ENCODE measurements around the gene IGSF23. TPM values are rescaled to one million over a fixed set of nuclear protein-coding genes. Genes with fewer than 3 reads are reported as not detected.

IGSF23 gene
- total and polyA plus RNA-seq, 2 of the 13 experiments (the other 11 are each of a cell fraction or from before 2014, with no cell fraction given) = 2.3 to 8.8 TPM

GRCh38 chr19:44580366-44580895, 32.9 kb upstream of the IGSF23 start:
- no peak for FAIRE-seq
- intact Hi-C loops (cut with micrococcal nuclease; ENCODE audit: unreplicated experiment) = no loop called here

GRCh38 chr19:44581288-44581687, 32.1 kb upstream of the IGSF23 start:
- 46% methylated on average over 2 of the region's 2 CpGs for WGBS (ENCODE audit: low lambda C conversion rate)
- no peak for DNase-seq (ENCODE audit: low spot score)
- FAIRE-seq = no peak
- ChIA-PET CTCF (ENCODE audit: low intra/inter-chr PET ratio, low total read pairs) (no interaction called here), POLR2A (interaction anchor here (2.2 kb wide), 1 partner anchor 10 kb away, joined by 5 read pairs; no protein-coding TSS in a partner anchor)
- no peak overlapping the region for H3K4me3 ChIP-seq (replicated peaks in 1 of 3; ENCODE audit: insufficient read depth in 1 of 3, low read depth in 2 of 3, low read length in 3 of 3)
- no peak for ATAC-seq
- intact Hi-C loops (cut with micrococcal nuclease; ENCODE audit: unreplicated experiment) (no loop called here), in situ Hi-C loops (cut with HindIII; ENCODE audit: extremely low pct_ligation_motif_present, low pct_unique_long_range_greater_than_20kb) (no loop called here)
- TF ChIP-seq ZFYVE20 (CRISPR knock-in tag; IDR thresholded peaks at IDR 0.05; ENCODE audit: borderline replicate concordance, low read depth) = no peak
- TF ChIP-seq ZNF124 (CRISPR knock-in tag; IDR thresholded peaks at IDR 0.05) = no peak
- TF ChIP-seq TOPORS (CRISPR knock-in tag; IDR thresholded peaks at IDR 0.05) = no peak
- TF ChIP-seq ZMYM3 (CRISPR knock-in tag; IDR thresholded peaks at IDR 0.05) = peak; percentile 49; the same call in 1 of the 2 replicates
- TF ChIP-seq PPARG (CRISPR knock-in tag; conservative IDR thresholded peaks at IDR 0.05) = no peak
- H3K36me3 ChIP-seq (replicated peaks in 1 of 2; ENCODE audit: control insufficient read depth in 1 of 2, insufficient read depth in 2 of 2, low read length in 2 of 2) = no peaks in the 10 kb centered on the region
- no peak overlapping the region for H3K4me2 ChIP-seq (ENCODE audit: low read depth, low read length)
- BruUV-seq (replicated peaks) = no TSS peak
- H3K9me3 ChIP-seq (ENCODE audit: low read length) = no peaks in the 10 kb centered on the region
- no peaks in the 10 kb centered on the region for H4K20me1 ChIP-seq (ENCODE audit: insufficient read depth, low read length)
- H3K27me3 ChIP-seq (ENCODE audit: control insufficient read depth in 1 of 2, insufficient read depth in 2 of 2, low read length in 2 of 2) = no peaks in the 10 kb centered on the region
- H3K9ac ChIP-seq (ENCODE audit: insufficient read depth, low read depth, low read length) = no peak overlapping the region
- peaks cover 33% of the 10 kb centered on the region for H3K4me1 ChIP-seq (ENCODE audit: insufficient read depth, low read length)
- no peaks in the 10 kb centered on the region for H3K79me2 ChIP-seq (ENCODE audit: insufficient read depth, low read length)
- no peak overlapping the region for H3K27ac ChIP-seq (ENCODE audit: extremely low read length, insufficient read depth, low read length)
- H2AFZ ChIP-seq (ENCODE audit: low read length) = no peak overlapping the region

More at GRCh38 chr19:44580366-44580895, 32.9 kb upstream of the IGSF23 start:
- 8% methylated on average over 2 of the region's 11 CpGs for WGBS (ENCODE audit: low lambda C conversion rate)
- no peaks in the 10 kb centered on the region for H3K36me3 ChIP-seq (replicated peaks in 1 of 2; ENCODE audit: control insufficient read depth in 1 of 2, insufficient read depth in 2 of 2, low read length in 2 of 2)
- H3K4me2 ChIP-seq (ENCODE audit: low read depth, low read length) = no peak overlapping the region
- no peak overlapping the region for H3K4me3 ChIP-seq (replicated peaks in 1 of 3; ENCODE audit: insufficient read depth in 1 of 3, low read depth in 2 of 3, low read length in 3 of 3)
- no peak for ATAC-seq
- ChIA-PET CTCF (ENCODE audit: low intra/inter-chr PET ratio, low total read pairs) (no interaction called here), POLR2A (interaction anchor here (2.2 kb wide), 1 partner anchor 9 kb away, joined by 5 read pairs; no protein-coding TSS in a partner anchor)
- peaks cover 30% of the 10 kb centered on the region for H3K4me1 ChIP-seq (ENCODE audit: insufficient read depth, low read length)
- TF ChIP-seq HNRNPK (IDR thresholded peaks at IDR 0.05; ENCODE audit: low read depth, low read length, poor library complexity, severe bottlenecking) (no peak), ZNF660 (CRISPR knock-in tag; IDR thresholded peaks at IDR 0.05; ENCODE audit: borderline replicate concordance, low read depth) (no peak), ZMYM2 (CRISPR knock-in tag; IDR thresholded peaks at IDR 0.05) (no peak)
- no peaks in the 10 kb centered on the region for H3K79me2 ChIP-seq (ENCODE audit: insufficient read depth, low read length)
- H3K27me3 ChIP-seq (ENCODE audit: control insufficient read depth in 1 of 2, insufficient read depth in 2 of 2, low read length in 2 of 2) = no peaks in the 10 kb centered on the region
- no peak overlapping the region for H3K27ac ChIP-seq (ENCODE audit: extremely low read length, insufficient read depth, low read length)
- H3K9me3 ChIP-seq (ENCODE audit: low read length) = no peaks in the 10 kb centered on the region
- no peaks in the 10 kb centered on the region for H4K20me1 ChIP-seq (ENCODE audit: insufficient read depth, low read length)
- H2AFZ ChIP-seq (ENCODE audit: low read length) = no peak overlapping the region
- no TSS peak for BruUV-seq (replicated peaks)
- in situ Hi-C loops (cut with HindIII; ENCODE audit: extremely low pct_ligation_motif_present, low pct_unique_long_range_greater_than_20kb) = no loop called here
- DNase-seq (ENCODE audit: low spot score) = no peak
- H3K9ac ChIP-seq (ENCODE audit: insufficient read depth, low read depth, low read length) = no peak overlapping the region
